Left ventricle myocardium superior (tissue), 1 donor: ENCODE results near the gene GNPNAT1. TPM values are rescaled to one million over a fixed set of nuclear protein-coding genes. Genes with fewer than 3 reads are reported as not detected.
A peak's percentile ranks its signal among the peaks of the same experiment; 100 is the strongest.
"Not testable (repeated sequence)": the region's sequence is repeated elsewhere in the genome, so short reads cannot be mapped to it uniquely, and the experiment has no call there.

Source experiments
- ATAC-seq: fragments of 200-7000 bp; cut with Tn5 transposase; one replicate; pipeline ENCODE4 v1.9.1; 2020; ENCODE audit warnings: mild to moderate bottlenecking, moderate library complexity
- DNase-seq: peaks from one replicate; pipeline ENCODE4 v3.0.0-alpha.2; 2020
- intact Hi-C: fragments of 100-400 bp; cut with micrococcal nuclease; formaldehyde crosslinking; loops from one replicate; pipeline ENCODE4 v1.11.0; 2022
- total RNA-seq: library from RNA; stranded (reverse); fragmentation: NEBNext Ultra II Directional; extraction: Animal tissue kit (Norgen Biotek cat#: 25700); gene quantifications from one replicate; pipeline ENCODE4 v1.2.1, GENCODE V29; 2021
- donor health status: DM: no; HTN: yes; CAD: no; lungs with severe emphysema.

GNPNAT1 gene
- total RNA-seq, 1 donor from 2014 or later: 7.4 TPM

- DNase-seq (no peak), ATAC-seq (no peak)
- intact Hi-C loops: no loop called here
Observed at GRCh38 chr14:52735921-52736489, 55.4 kb downstream of the GNPNAT1 start.

GRCh38 chr14:52733824-52734223, 57.6 kb downstream of the GNPNAT1 start:
- intact Hi-C loops: no loop called here

DNA sequence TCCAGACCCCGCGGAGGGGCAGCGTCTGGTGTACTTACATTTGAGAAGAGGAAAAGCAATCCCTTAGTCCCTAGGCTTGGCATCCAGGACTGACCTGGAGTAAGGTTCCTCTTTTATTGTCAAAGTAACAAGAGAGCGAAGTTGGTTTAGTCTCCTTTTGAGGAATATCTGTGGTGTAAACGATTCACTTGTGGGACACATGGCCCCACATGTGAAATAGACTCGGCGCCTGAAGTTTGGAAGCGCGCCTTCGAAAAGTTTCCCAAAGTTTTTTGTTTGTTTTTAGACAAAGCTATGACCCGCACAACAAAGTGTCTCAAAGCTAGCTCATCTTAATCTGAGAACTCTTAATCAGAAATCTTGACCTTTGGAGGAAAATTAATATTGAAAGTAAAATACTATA, 60.7 kb downstream of the GNPNAT1 start:
- no peak for ATAC-seq
- intact Hi-C loops: no loop called here
- no peak for DNase-seq

More at GRCh38 chr14:52733824-52734223, 57.6 kb downstream of the GNPNAT1 start:
- ATAC-seq (no peak), DNase-seq (no peak)

DNA sequence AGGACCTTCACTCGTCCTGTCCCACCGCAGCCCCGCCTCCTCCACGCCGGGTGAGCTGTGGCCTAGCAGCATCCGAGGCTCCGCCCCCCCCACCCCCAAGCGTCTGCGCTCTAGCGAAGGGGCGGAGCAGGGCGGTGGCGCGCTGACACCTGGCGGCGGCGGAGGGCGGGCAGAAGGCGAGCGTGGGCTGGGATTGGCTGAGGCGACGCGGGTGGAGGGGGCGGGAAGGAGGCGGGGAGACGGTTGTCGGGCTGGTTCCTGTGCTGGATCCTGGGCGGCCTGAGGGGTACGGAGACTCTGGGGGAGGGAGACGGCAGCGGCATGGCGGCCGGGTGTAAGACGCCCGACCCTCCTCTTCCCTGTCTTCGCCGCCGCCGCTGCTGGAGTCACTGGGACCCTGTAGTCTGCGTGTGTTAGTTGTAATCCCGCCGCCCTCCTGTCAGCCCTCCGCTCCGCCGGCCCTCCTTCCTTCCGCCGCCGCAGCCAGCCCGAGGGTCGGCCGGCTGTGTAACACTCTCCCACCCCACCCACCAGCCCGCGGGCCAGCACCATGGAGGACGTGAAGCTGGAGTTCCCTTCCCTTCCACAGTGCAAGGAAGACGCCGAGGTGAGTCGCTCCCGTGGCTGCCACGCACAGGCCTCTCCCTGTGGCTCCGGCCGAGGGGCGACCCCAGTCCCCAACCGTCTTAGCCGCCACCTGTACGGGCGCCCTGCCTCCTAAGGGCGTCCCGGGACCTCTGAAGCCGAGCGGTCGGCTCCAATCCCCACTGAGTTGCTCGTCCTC, 61.3 kb downstream of the GNPNAT1 start, which contains the start of gene STYX:
Gene STYX, plus strand, starts transcription at position 242 of the 784 bp plus-strand sequence. Its CDS starts 309 bp downstream, at position 551.
- intact Hi-C loops: no loop called here
- DNase-seq (peak; percentile 100), ATAC-seq (peak; percentile 99)

GRCh38 chr14:52729585-52729924, 61.9 kb downstream of the GNPNAT1 start:
- intact Hi-C loops: no loop called here
- no peak for DNase-seq

DNA sequence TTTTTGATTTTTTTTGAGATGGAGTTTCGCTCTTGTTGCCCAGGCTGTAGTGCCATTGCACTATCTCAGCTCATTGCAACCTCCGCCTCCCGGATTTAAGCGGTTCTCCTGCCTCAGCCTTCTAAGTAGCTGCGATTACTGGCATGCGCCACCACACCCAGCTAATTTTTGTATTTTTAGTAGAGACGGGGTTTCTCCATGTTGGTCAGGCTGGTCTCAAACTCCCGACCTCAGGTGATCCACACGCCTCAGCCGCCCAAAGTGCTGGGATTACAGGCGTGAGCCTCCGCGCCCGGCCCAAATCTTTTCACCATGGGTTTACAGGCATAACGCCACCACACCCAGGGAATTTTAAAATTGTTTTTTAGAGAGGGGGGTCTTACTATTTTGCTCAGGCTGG, 62.4 kb downstream of the GNPNAT1 start:
- DNase-seq: not testable (repeated sequence)

More at GRCh38 chr14:52729585-52729924, 61.9 kb downstream of the GNPNAT1 start:
- no peak for ATAC-seq

GRCh38 chr14:52727509-52727908, 63.9 kb downstream of the GNPNAT1 start:
- intact Hi-C loops, DNase-seq, ATAC-seq: not testable (repeated sequence)

More for the DNA sequence above, 62.4 kb downstream of the GNPNAT1 start:
- intact Hi-C loops, ATAC-seq: not testable (repeated sequence)

Other genes starting within 250 kb of the GNPNAT1 start
- 3.4 TPM for gene TXNDC16, start 239.1 kb downstream of the GNPNAT1 start, total RNA-seq
- gene GPR137C, start 238.8 kb downstream of the GNPNAT1 start, total RNA-seq: 0.47 TPM
- 14.1 TPM for gene ERO1A, start 96.0 kb downstream of the GNPNAT1 start, total RNA-seq
- gene PSMC6, start 84.4 kb downstream of the GNPNAT1 start, total RNA-seq: 75.2 TPM
- gene STYX, start 61.4 kb downstream of the GNPNAT1 start, total RNA-seq: 14.1 TPM
- 116 TPM for gene FERMT2, start 159.4 kb upstream of the GNPNAT1 start, total RNA-seq